Panc1 (cell line): Measurements from ENCODE around the gene RALGPS1. TPM values are rescaled to one million over a fixed set of nuclear protein-coding genes. Genes with fewer than 3 reads are reported as not detected.

ENCODE experiments used
- ATAC-seq: fragments of 200-7000 bp; cut with Tn5 transposase; 2 replicates; pipeline ENCODE4 v1.9.1; 2020; ENCODE audit warnings: mild to moderate bottlenecking, moderate library complexity
- BruUV-seq: library from RNA; stranded (reverse); fragments of 400-500 nt; replicated peaks from 2 replicates; lab custom pipeline; 2021; lab: Mats Ljungman, UMichigan
- CTCF ChIA-PET: fragments of 300-600 bp; sonication (Branson Sonifier 250); formaldehyde crosslinking; loops from one replicate; lab custom pipeline; 2022; ENCODE audit warnings: antibody characterized with exemption; lab: Charles Lee
- POLR2A ChIA-PET: fragments of 300-600 bp; sonication (Branson Sonifier 250); formaldehyde crosslinking; loops from one replicate; lab custom pipeline; 2022; ENCODE audit warnings: antibody characterized with exemption; lab: Charles Lee
- DNase-seq: peaks from one replicate; pipeline ENCODE4 v3.0.0-alpha.2; 2010; ENCODE audit warnings: low read depth, low spot score
- H3K27ac ChIP-seq: 2 replicates; pipeline ENCODE4 v1.5.1; 2011; ENCODE audit warnings: mild to moderate bottlenecking, low read length, inconsistent platforms
- H3K27me3 ChIP-seq: fragments of 200-500 bp; sonication (Bioruptor generic); 2 replicates; pipeline ENCODE4 v1.6.0; 2014; ENCODE audit warnings: low read length, inconsistent platforms; ENCODE audit not compliant: control insufficient read depth, insufficient read depth
- H3K36me3 ChIP-seq: fragments of 200-500 bp; sonication (Bioruptor generic); 2 replicates; pipeline ENCODE4 v1.5.1; 2014; ENCODE audit warnings: inconsistent platforms, mild to moderate bottlenecking, low read length, moderate library complexity; ENCODE audit not compliant: control insufficient read depth, insufficient read depth
- H3K4me1 ChIP-seq: 2 replicates; pipeline ENCODE4 v1.5.1; 2011; ENCODE audit warnings: inconsistent platforms, mild to moderate bottlenecking, low read length, moderate library complexity; ENCODE audit not compliant: control insufficient read depth, insufficient read depth
- H3K4me3 ChIP-seq, 2 experiments: 2 replicates each; pipeline ENCODE4 v1.5.1; 2011 to 2012; ENCODE audit warnings: low read depth in 2 of 2, low read length in 2 of 2, mild to moderate bottlenecking in 2 of 2, inconsistent platforms in 1 of 2, moderate library complexity in 1 of 2
- H3K9me3 ChIP-seq: fragments of 200-500 bp; sonication (Bioruptor generic); 2 replicates; pipeline ENCODE4 v1.5.1; 2014; ENCODE audit warnings: low read depth, mild to moderate bottlenecking, inconsistent platforms, low read length, moderate library complexity; ENCODE audit not compliant: control insufficient read depth, insufficient read depth
- CTCF ChIP-seq: fragments of 450-650 bp; IDR thresholded peaks from 2 replicates; pipeline ENCODE4 v1.5.1; 2017; ENCODE audit warnings: mild to moderate bottlenecking
- POLR2AphosphoS5 ChIP-seq: IDR thresholded peaks from 2 replicates; pipeline ENCODE4 v1.6.1; 2012; ENCODE audit warnings: mild to moderate bottlenecking, low read depth, low read length, moderate library complexity
- REST ChIP-seq, 2 experiments: IDR thresholded peaks; 2 replicates each; pipeline ENCODE4 v1.6.1; 2011 to 2012; ENCODE audit warnings: low read depth in 2 of 2, control low read depth in 1 of 2, low read length in 1 of 2, mild to moderate bottlenecking in 1 of 2, moderate library complexity in 1 of 2; ENCODE audit not compliant: insufficient read depth in 1 of 2
- SIN3A ChIP-seq: IDR thresholded peaks from 2 replicates; pipeline ENCODE4 v1.6.1; 2012; ENCODE audit warnings: low read depth, mild to moderate bottlenecking, low read length, moderate library complexity, borderline replicate concordance; ENCODE audit not compliant: insufficient read depth
- TCF7L2 ChIP-seq: IDR thresholded peaks from 2 replicates; pipeline ENCODE4 v1.6.1; 2011; ENCODE audit warnings: mild to moderate bottlenecking, low read depth, low read length, inconsistent platforms
- in situ Hi-C: cut with HindIII; loops from 2 replicates; pipeline ENCODE4 v1.10.0; 2016; ENCODE audit warnings: low sequenced_read_pairs, low pct_unique_long_range_greater_than_20kb
- intact Hi-C: fragments of 100-400 bp; cut with micrococcal nuclease; formaldehyde crosslinking; loops from one replicate; pipeline ENCODE4 v1.10.0; 2022; ENCODE audit not compliant: unreplicated experiment
- total RNA-seq: library from RNA; stranded (reverse); gene quantifications from one replicate; pipeline ENCODE4 v1.2.1, GENCODE V29; 2021; ENCODE audit not compliant: unreplicated experiment

The RALGPS1 gene
- total RNA-seq, 1 experiment from 2014 or later, result 7.2 TPM

GRCh38 chr9:127179633-127180441 is 265.3 kb downstream of the RALGPS1 start:
- in situ Hi-C loops, result no loop called here
- no peaks in the 10 kb centered on the region for H3K9me3 ChIP-seq
- H3K36me3 ChIP-seq, result no peaks in the 10 kb centered on the region
- no TSS peak for BruUV-seq
- no peak for ATAC-seq
- H3K4me1 ChIP-seq, result no peaks in the 10 kb centered on the region
- H3K27ac ChIP-seq, result no peak overlapping the region
- no peaks in the 10 kb centered on the region for H3K27me3 ChIP-seq
- no peak for TF ChIP-seq REST (IDR thresholded peaks at IDR 0.05; ENCODE audit: insufficient read depth in 1 of 2, low read depth in 2 of 2, low read length in 1 of 2)
- TF ChIP-seq TCF7L2, result no peak
- TF ChIP-seq POLR2AphosphoS5, result no peak
- intact Hi-C loops, result no loop called here
- H3K4me3 ChIP-seq, result no peak overlapping the region
- no peak for DNase-seq
- POLR2A ChIA-PET, result no interaction called here
- CTCF ChIA-PET, result interaction anchor here (0.6 kb wide), 1 partner anchor 310 kb away, joined by 5 read pairs; no protein-coding TSS in a partner anchor

GRCh38 chr9:127180457-127181314 is 266.1 kb downstream of the RALGPS1 start:
- TF ChIP-seq TCF7L2 (no peak), CTCF (no peak), SIN3A (no peak), REST (IDR thresholded peaks at IDR 0.05; ENCODE audit: insufficient read depth in 1 of 2, low read depth in 2 of 2, low read length in 1 of 2) (no peak), POLR2AphosphoS5 (no peak)
- H3K9me3 ChIP-seq, result no peaks in the 10 kb centered on the region
- in situ Hi-C loops (no loop called here), intact Hi-C loops (no loop called here)
- ChIA-PET CTCF (no interaction called here), POLR2A (interaction anchor here (0.5 kb wide), 1 partner anchor 129 kb away, joined by 3 read pairs; no protein-coding TSS in a partner anchor)
- ATAC-seq (no peak), DNase-seq (no peak)
- no peaks in the 10 kb centered on the region for H3K4me1 ChIP-seq
- BruUV-seq, result no TSS peak
- no peaks in the 10 kb centered on the region for H3K36me3 ChIP-seq
- no peak overlapping the region for H3K4me3 ChIP-seq
- no peaks in the 10 kb centered on the region for H3K27me3 ChIP-seq
- H3K27ac ChIP-seq, result no peak overlapping the region
